Keratinocyte (primary cell): ENCODE measurements around the gene GPSM1. TPM values are rescaled to one million over a fixed set of nuclear protein-coding genes. Genes with fewer than 3 reads are reported as not detected.

ENCODE experiments used
- DNase-seq: peaks from one replicate; pipeline ENCODE4 v3.0.0-alpha.2; 2011; ENCODE audit warnings: low read depth, missing footprints, low spot score
- FAIRE-seq: peaks from 2 replicates; lab custom pipeline; 2011; peaks lifted over from hg19 to GRCh38; lab: Jason Lieb, UNC
- H2AFZ ChIP-seq: 2 replicates; pipeline ENCODE4 v1.6.0; 2012; ENCODE audit warnings: low read length, control low read depth, inconsistent platforms; ENCODE audit not compliant: control insufficient read depth
- H3K27ac ChIP-seq: 2 replicates; pipeline ENCODE4 v1.5.1; 2011; ENCODE audit warnings: low read length; ENCODE audit not compliant: control insufficient read depth, insufficient read depth
- H3K27me3 ChIP-seq: 3 replicates; pipeline ENCODE4 v1.6.0; 2011; ENCODE audit warnings: low read length; ENCODE audit not compliant: control insufficient read depth, insufficient read depth; ENCODE audit errors: extremely low read depth
- H3K36me3 ChIP-seq, 2 experiments: 2 replicates in 1 of 2; 3 replicates in 1 of 2; pipeline ENCODE4 v1.5.1; 2011; ENCODE audit warnings: low read length in 2 of 2, mild to moderate bottlenecking in 1 of 2; ENCODE audit not compliant: control insufficient read depth in 2 of 2, insufficient read depth in 2 of 2; ENCODE audit errors: extremely low read depth in 1 of 2
- H3K4me1 ChIP-seq: 3 replicates; pipeline ENCODE4 v1.5.1; 2011; ENCODE audit warnings: low read length; ENCODE audit not compliant: control insufficient read depth, insufficient read depth; ENCODE audit errors: extremely low read depth
- H3K4me2 ChIP-seq: 3 replicates; pipeline ENCODE4 v1.6.0; 2011; ENCODE audit warnings: low read depth, low read length; ENCODE audit not compliant: control insufficient read depth, insufficient read depth; ENCODE audit errors: extremely low read depth
- H3K4me3 ChIP-seq, 3 experiments: fragments of 200-600 bp in 1 of 3; sonication (generic) in 1 of 3; 2 replicates in 2 of 3; 3 replicates in 1 of 3; pipeline ENCODE4 v1.5.1; 2011 to 2016; ENCODE audit warnings: low read length in 3 of 3, mild to moderate bottlenecking in 3 of 3, control low read depth in 2 of 3, inconsistent platforms in 1 of 3, low read depth in 1 of 3, mixed read lengths in 1 of 3, mixed run types in 1 of 3, moderate library complexity in 1 of 3; ENCODE audit not compliant: control insufficient read depth in 2 of 3, insufficient read depth in 2 of 3; ENCODE audit errors: extremely low read depth in 1 of 3
- H3K79me2 ChIP-seq: 2 replicates; pipeline ENCODE4 v1.6.0; 2012; ENCODE audit warnings: low read length; ENCODE audit not compliant: control insufficient read depth, insufficient read depth
- H3K9ac ChIP-seq: 3 replicates; pipeline ENCODE4 v1.6.0; 2011; ENCODE audit warnings: low read length; ENCODE audit not compliant: control insufficient read depth, insufficient read depth; ENCODE audit errors: extremely low read depth
- H3K9me1 ChIP-seq: 3 replicates; pipeline ENCODE4 v1.6.0; 2011; ENCODE audit warnings: low read length; ENCODE audit not compliant: control insufficient read depth, insufficient read depth; ENCODE audit errors: extremely low read depth
- H3K9me3 ChIP-seq: 2 replicates; pipeline ENCODE4 v1.5.1; 2012; ENCODE audit warnings: low read depth, low read length; ENCODE audit not compliant: control insufficient read depth
- H4K20me1 ChIP-seq: 3 replicates; pipeline ENCODE4 v1.6.0; 2011; ENCODE audit warnings: low read length; ENCODE audit not compliant: control insufficient read depth, insufficient read depth; ENCODE audit errors: extremely low read depth
- CTCF ChIP-seq, 3 experiments: IDR thresholded peaks in 1 of 3; conservative IDR thresholded peaks in 1 of 3; optimal IDR thresholded peaks in 1 of 3; 2 replicates in 2 of 3; 3 replicates in 1 of 3; pipeline versions ENCODE3 to v1.5.1; 2011; ENCODE audit warnings: low read length in 3 of 3, mild to moderate bottlenecking in 3 of 3, moderate library complexity in 2 of 3, control low read depth in 1 of 3, inconsistent platforms in 1 of 3; ENCODE audit not compliant: insufficient read depth in 2 of 3; ENCODE audit errors: extremely low read depth in 1 of 3
- EZH2 ChIP-seq: IDR thresholded peaks from one replicate; pipeline ENCODE4 v1.6.1; 2012; ENCODE audit warnings: inconsistent platforms, mild to moderate bottlenecking, low read length, moderate library complexity
- dilution Hi-C: fragments of 300-500 bp; cut with MboI; formaldehyde crosslinking; loops from one replicate; pipeline ENCODE4 v1.7.0; 2020; ENCODE audit warnings: low sequenced_read_pairs; ENCODE audit not compliant: extremely low pct_ligation_motif_present
- polyA plus RNA-seq, 5 experiments: library from polyadenylated mRNA; depleted of rRNA in 3 of 5; stranded (reverse) in 3 of 5; stranded (forward) in 1 of 5; unstranded in 1 of 5; fragments of >200 nt; gene quantifications; 1 replicate in 1 of 5; 2 replicates in 3 of 5; 3 replicates in 1 of 5; pipeline versions ENCODE4 v1.2.1 to v1.2.3, GENCODE V29; 2011 to 2012; ENCODE audit warnings: missing spikeins in 2 of 5, low read depth in 1 of 5, low replicate concordance in 1 of 5

GPSM1 gene
- polyA plus RNA-seq, 1 donor (not counting 4 experiments of a cell fraction or from before 2014, with no cell fraction given): 2.5 TPM

- Histone ChIP-seq H3K27me3 (peaks cover under 1% of the 10 kb centered on the region), H3K36me3 (no peaks in the 10 kb centered on the region), H3K9me3 (peaks cover 8% of the 10 kb centered on the region), H3K4me1 (peaks cover 4% of the 10 kb centered on the region), H2AFZ (no peak overlapping the region), H3K27ac (no peak overlapping the region), H3K4me2 (no peak overlapping the region), H3K79me2 (no peaks in the 10 kb centered on the region), H3K9me1 (no peaks in the 10 kb centered on the region), H3K9ac (no peak overlapping the region), H4K20me1 (no peaks in the 10 kb centered on the region), H3K4me3 (no peak overlapping the region)
- DNase-seq (no peak), FAIRE-seq (no peak)
- dilution Hi-C loops: no loop called here
- TF ChIP-seq CTCF (optimal IDR thresholded peaks at IDR 0.05 in 1 of 3, IDR thresholded peaks at IDR 0.05 in 1 of 3, conservative IDR thresholded peaks at IDR 0.05 in 1 of 3; ENCODE audit: extremely low read depth in 1 of 3, insufficient read depth in 2 of 3, low read length in 3 of 3): no peak
- no peak for TF ChIP-seq EZH2
Measured at GRCh38 chr9:136316271-136316751, 11.0 kb upstream of the GPSM1 start.

- Histone ChIP-seq H2AFZ (no peak overlapping the region), H3K4me2 (no peak overlapping the region), H3K4me3 (no peak overlapping the region), H3K79me2 (no peaks in the 10 kb centered on the region), H3K27ac (no peak overlapping the region), H3K9me1 (no peaks in the 10 kb centered on the region), H3K36me3 (no peaks in the 10 kb centered on the region), H3K9ac (no peak overlapping the region), H3K27me3 (peaks cover 6% of the 10 kb centered on the region), H3K9me3 (peaks cover 8% of the 10 kb centered on the region), H4K20me1 (no peaks in the 10 kb centered on the region), H3K4me1 (peaks cover 4% of the 10 kb centered on the region)
- TF ChIP-seq EZH2: no peak
- no peak for TF ChIP-seq CTCF (optimal IDR thresholded peaks at IDR 0.05 in 1 of 3, IDR thresholded peaks at IDR 0.05 in 1 of 3, conservative IDR thresholded peaks at IDR 0.05 in 1 of 3; ENCODE audit: extremely low read depth in 1 of 3, insufficient read depth in 2 of 3, low read length in 3 of 3)
- DNase-seq: no peak
- dilution Hi-C loops: no loop called here
- no peak for FAIRE-seq
Measured at GRCh38 chr9:136316896-136317676, 10.3 kb upstream of the GPSM1 start.
